ENCODE results near the gene PTPRT. TPM values are rescaled to one million over a fixed set of nuclear protein-coding genes. Genes with fewer than 3 reads are reported as not detected.
A peak's percentile ranks its signal among the peaks of the same experiment; 100 is the strongest.
"Not testable (repeated sequence)": the region's sequence is repeated elsewhere in the genome, so short reads cannot be mapped to it uniquely, and the experiment has no call there.

Gene PTPRT
- total RNA-seq, 1 experiment from 2014 or later: 44.5 TPM

DNA sequence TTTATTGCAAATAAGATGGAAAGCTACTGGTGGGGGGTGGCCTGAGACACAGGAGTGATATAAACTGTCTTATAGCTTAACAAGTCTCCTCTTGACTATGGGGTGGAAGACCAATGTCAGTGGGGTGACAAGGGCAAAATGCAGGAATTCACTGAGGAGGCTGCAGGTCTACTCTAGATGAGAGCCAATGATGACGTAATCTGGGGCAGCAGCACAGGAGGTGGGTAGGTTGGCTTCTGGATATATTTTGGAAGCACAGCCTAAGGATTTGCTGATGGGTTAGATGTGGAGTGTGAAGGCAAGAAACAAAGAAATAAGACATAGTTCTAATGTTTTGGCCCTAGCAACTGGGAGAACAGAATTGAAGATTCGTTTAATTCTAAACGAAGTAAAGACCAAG, 253.2 kb downstream of the PTPRT start:
- peaks cover 41% of the 10 kb centered on the region for H3K79me2 ChIP-seq (ENCODE audit: low read length)
- no peaks in the 10 kb centered on the region for H3K9me2 ChIP-seq (replicated peaks; ENCODE audit: insufficient read depth, low read length)
- no peak overlapping the region for H3K9ac ChIP-seq (ENCODE audit: low read length)
- no peaks in the 10 kb centered on the region for H3K9me3 ChIP-seq (ENCODE audit: low read length)
- peaks cover 64% of the 10 kb centered on the region for H3K4me1 ChIP-seq (ENCODE audit: low read length)
- H3K4me2 ChIP-seq (ENCODE audit: low read depth, low read length, poor library complexity, severe bottlenecking): no peak overlapping the region
- peak overlapping the region; percentile 31; the same call in 1 of the 2 replicates for H3K27ac ChIP-seq (ENCODE audit: low read length)
- H3K36me3 ChIP-seq (ENCODE audit: insufficient read depth, low read length): peaks cover 5% of the 10 kb centered on the region; the same call in 1 of the 2 replicates
- no peak overlapping the region for H2AFZ ChIP-seq (ENCODE audit: low read length)
- no peak overlapping the region for H3K4me3 ChIP-seq (ENCODE audit: low read length)
- no peaks in the 10 kb centered on the region for H4K20me1 ChIP-seq (ENCODE audit: insufficient read depth, low read depth, low read length)
- no peak for DNase-seq
- H3K27me3 ChIP-seq (ENCODE audit: low read length): no peaks in the 10 kb centered on the region

DNA sequence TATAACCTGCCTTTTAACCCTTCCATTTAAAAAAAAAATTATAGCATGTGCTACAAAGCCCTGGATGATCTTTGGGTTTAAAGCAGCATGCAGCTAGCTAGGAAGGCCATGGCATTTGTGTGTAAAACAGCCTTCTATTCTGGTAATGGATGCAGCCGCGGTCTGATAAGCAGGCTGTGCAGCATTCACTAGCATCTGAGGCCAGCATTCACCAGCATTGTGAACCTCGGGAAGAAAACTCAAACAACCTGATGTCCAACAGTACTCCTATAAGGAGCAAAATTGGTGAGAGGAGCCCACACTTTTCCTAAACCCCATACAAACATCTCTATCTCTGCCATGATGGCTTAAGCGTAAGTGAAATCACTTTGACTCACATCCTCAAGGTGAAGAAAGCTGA, 265.5 kb downstream of the PTPRT start:
- DNase-seq: peak; percentile 59
- Histone ChIP-seq H3K4me3 (ENCODE audit: low read length) (no peak overlapping the region), H3K4me1 (ENCODE audit: low read length) (peaks cover 100% of the 10 kb centered on the region), H4K20me1 (ENCODE audit: insufficient read depth, low read depth, low read length) (no peaks in the 10 kb centered on the region), H3K9me2 (replicated peaks; ENCODE audit: insufficient read depth, low read length) (no peaks in the 10 kb centered on the region), H3K9ac (ENCODE audit: low read length) (peak overlapping the region; percentile 66), H3K79me2 (ENCODE audit: low read length) (peaks cover 24% of the 10 kb centered on the region), H3K9me3 (ENCODE audit: low read length) (no peaks in the 10 kb centered on the region), H3K27ac (ENCODE audit: low read length) (peak overlapping the region; percentile 98), H3K4me2 (ENCODE audit: low read depth, low read length, poor library complexity, severe bottlenecking) (peak overlapping the region; percentile 40), H3K27me3 (ENCODE audit: low read length) (no peaks in the 10 kb centered on the region), H2AFZ (ENCODE audit: low read length) (no peak overlapping the region), H3K36me3 (ENCODE audit: insufficient read depth, low read length) (peaks cover 5% of the 10 kb centered on the region; the same call in 1 of the 2 replicates)

DNA sequence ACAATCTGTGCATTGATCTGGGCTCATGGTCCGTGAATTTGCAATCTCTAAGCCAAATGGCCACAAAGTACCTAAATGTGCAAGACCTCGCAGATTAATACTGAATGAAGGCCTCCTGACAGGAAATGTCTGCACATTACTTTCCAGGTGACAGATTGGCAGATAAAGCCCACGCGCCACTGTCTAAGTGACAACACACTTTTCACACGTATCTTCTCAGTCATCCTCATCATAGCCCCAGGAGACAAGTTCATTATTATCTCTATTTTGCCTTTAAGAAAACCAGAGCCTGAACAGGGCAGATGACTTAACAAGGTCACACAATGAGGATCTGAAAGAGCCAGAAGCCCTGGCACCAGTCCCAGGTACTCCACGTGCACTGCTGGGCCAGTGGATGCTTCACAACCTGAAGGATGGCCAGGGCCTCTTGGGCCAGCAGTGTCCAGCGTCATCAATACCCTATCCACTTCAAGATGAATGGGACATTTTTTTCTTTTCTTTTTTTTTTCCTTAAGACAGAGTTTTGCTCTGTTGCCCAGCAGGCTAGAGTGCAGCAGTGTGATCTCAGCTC, 266.3 kb downstream of the PTPRT start:
- Histone ChIP-seq H3K4me2 (ENCODE audit: low read depth, low read length, poor library complexity, severe bottlenecking) (peak overlapping the region; percentile 45), H3K9me3 (ENCODE audit: low read length) (no peaks in the 10 kb centered on the region; the same call in 1 of the 2 replicates), H3K36me3 (ENCODE audit: insufficient read depth, low read length) (peaks cover 7% of the 10 kb centered on the region; the same call in 1 of the 2 replicates), H4K20me1 (ENCODE audit: insufficient read depth, low read depth, low read length) (no peaks in the 10 kb centered on the region), H3K79me2 (ENCODE audit: low read length) (peaks cover 19% of the 10 kb centered on the region), H3K4me1 (ENCODE audit: low read length) (peaks cover 100% of the 10 kb centered on the region), H3K27me3 (ENCODE audit: low read length) (no peaks in the 10 kb centered on the region), H2AFZ (ENCODE audit: low read length) (no peak overlapping the region), H3K4me3 (ENCODE audit: low read length) (no peak overlapping the region), H3K9ac (ENCODE audit: low read length) (peak overlapping the region; percentile 66), H3K27ac (ENCODE audit: low read length) (peak overlapping the region; percentile 98), H3K9me2 (replicated peaks; ENCODE audit: insufficient read depth, low read length) (no peaks in the 10 kb centered on the region)
- DNase-seq: peak; percentile 95

DNA sequence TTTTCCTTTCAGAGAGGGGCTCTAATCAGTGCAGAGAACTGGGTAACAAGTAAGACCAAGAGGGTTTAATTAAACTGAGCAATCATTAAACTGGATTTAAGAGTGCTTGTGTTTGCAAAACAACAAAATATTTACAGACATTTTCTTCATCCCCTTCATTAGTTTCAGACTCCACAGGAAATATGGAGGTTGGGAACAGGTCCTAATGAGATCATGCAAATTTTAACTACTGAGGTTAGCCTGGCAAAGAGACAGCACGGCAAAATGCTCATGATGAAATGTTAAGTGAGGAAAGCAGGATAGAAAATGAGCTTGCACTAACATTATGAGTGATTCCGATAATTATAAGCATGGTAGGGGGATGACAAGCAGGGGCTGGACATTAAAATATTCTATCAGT, 268.9 kb downstream of the PTPRT start:
- H4K20me1 ChIP-seq (ENCODE audit: insufficient read depth, low read depth, low read length): no peaks in the 10 kb centered on the region
- H3K4me1 ChIP-seq (ENCODE audit: low read length): peaks cover 74% of the 10 kb centered on the region
- no peak overlapping the region for H3K4me3 ChIP-seq (ENCODE audit: low read length)
- no peaks in the 10 kb centered on the region; the same call in 1 of the 2 replicates for H3K9me3 ChIP-seq (ENCODE audit: low read length)
- H2AFZ ChIP-seq (ENCODE audit: low read length): no peak overlapping the region
- H3K9me2 ChIP-seq (replicated peaks; ENCODE audit: insufficient read depth, low read length): no peaks in the 10 kb centered on the region
- peak overlapping the region; percentile 98 for H3K27ac ChIP-seq (ENCODE audit: low read length)
- H3K9ac ChIP-seq (ENCODE audit: low read length): 0 out of 2 replicates have a peak overlapping the region, but pooled peaks have one; percentile 5
- peak overlapping the region; percentile 16 for H3K4me2 ChIP-seq (ENCODE audit: low read depth, low read length, poor library complexity, severe bottlenecking)
- no peaks in the 10 kb centered on the region for H3K27me3 ChIP-seq (ENCODE audit: low read length)
- H3K36me3 ChIP-seq (ENCODE audit: insufficient read depth, low read length): peaks cover 15% of the 10 kb centered on the region; the same call in 1 of the 2 replicates
- DNase-seq: no peak
- peaks cover 21% of the 10 kb centered on the region for H3K79me2 ChIP-seq (ENCODE audit: low read length)

DNA sequence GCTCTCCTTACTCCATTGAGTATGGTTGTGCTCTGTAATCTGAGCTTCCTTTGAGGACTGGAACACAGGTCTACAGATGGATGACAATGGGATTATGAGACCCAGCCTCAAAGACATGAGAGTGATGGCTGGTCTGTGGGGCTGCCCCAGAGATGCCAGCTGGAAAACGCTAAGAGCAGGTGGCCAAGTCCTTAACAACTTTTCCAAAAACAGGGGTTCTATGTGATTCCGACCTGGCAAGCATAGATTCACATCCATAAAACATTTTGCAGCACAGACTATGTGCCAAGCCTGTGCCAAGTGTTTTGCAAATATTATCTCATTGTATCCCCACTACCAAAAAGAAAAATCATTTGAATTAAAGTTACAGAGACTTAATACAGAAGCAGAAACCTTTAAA, 270.4 kb downstream of the PTPRT start:
- H2AFZ ChIP-seq (ENCODE audit: low read length): no peak overlapping the region
- H3K9me2 ChIP-seq (replicated peaks; ENCODE audit: insufficient read depth, low read length): no peaks in the 10 kb centered on the region
- no peaks in the 10 kb centered on the region for H3K27me3 ChIP-seq (ENCODE audit: low read length)
- H3K9me3 ChIP-seq (ENCODE audit: low read length): no peaks in the 10 kb centered on the region; the same call in 1 of the 2 replicates
- DNase-seq: peak; percentile 55
- H3K79me2 ChIP-seq (ENCODE audit: low read length): peaks cover 23% of the 10 kb centered on the region
- H3K4me3 ChIP-seq (ENCODE audit: low read length): 0 out of 2 replicates have a peak overlapping the region, but pooled peaks have one; percentile 5
- H3K4me1 ChIP-seq (ENCODE audit: low read length): peaks cover 70% of the 10 kb centered on the region
- H4K20me1 ChIP-seq (ENCODE audit: insufficient read depth, low read depth, low read length): no peaks in the 10 kb centered on the region
- H3K9ac ChIP-seq (ENCODE audit: low read length): no peak overlapping the region
- no peak overlapping the region for H3K4me2 ChIP-seq (ENCODE audit: low read depth, low read length, poor library complexity, severe bottlenecking)
- peaks cover 15% of the 10 kb centered on the region; the same call in 1 of the 2 replicates for H3K36me3 ChIP-seq (ENCODE audit: insufficient read depth, low read length)
- peak overlapping the region; percentile 98 for H3K27ac ChIP-seq (ENCODE audit: low read length)

DNA sequence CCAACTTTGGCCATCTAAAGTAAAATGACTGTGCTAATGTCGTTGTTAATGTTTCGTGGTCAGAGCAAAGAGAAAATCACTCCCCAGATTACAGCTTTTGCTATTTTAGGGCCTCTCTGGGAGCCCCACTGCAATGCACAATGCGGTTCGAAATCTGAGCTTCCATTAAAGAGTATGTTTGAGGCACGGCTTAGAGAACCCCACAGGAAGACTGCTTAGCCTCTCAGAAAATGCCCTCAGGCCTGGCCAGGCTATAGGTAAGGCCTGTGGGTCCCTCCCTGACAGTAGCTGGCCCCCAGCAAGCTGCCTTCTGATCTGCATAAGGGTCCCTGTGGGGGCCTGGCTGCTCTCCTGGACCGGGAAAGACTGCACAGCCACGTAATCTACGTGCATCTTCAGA, 274.6 kb downstream of the PTPRT start:
- Histone ChIP-seq H3K4me2 (ENCODE audit: low read depth, low read length, poor library complexity, severe bottlenecking) (no peak overlapping the region), H3K79me2 (ENCODE audit: low read length) (peaks cover 11% of the 10 kb centered on the region; the same call in 1 of the 2 replicates), H3K36me3 (ENCODE audit: insufficient read depth, low read length) (peaks cover 14% of the 10 kb centered on the region; the same call in 1 of the 2 replicates), H3K27me3 (ENCODE audit: low read length) (no peaks in the 10 kb centered on the region), H3K27ac (ENCODE audit: low read length) (peak overlapping the region; percentile 94), H3K4me1 (ENCODE audit: low read length) (peaks cover 69% of the 10 kb centered on the region), H3K9me3 (ENCODE audit: low read length) (no peaks in the 10 kb centered on the region; the same call in 1 of the 2 replicates), H3K4me3 (ENCODE audit: low read length) (no peak overlapping the region), H3K9ac (ENCODE audit: low read length) (no peak overlapping the region), H2AFZ (ENCODE audit: low read length) (no peak overlapping the region), H3K9me2 (replicated peaks; ENCODE audit: insufficient read depth, low read length) (no peaks in the 10 kb centered on the region), H4K20me1 (ENCODE audit: insufficient read depth, low read depth, low read length) (no peaks in the 10 kb centered on the region)
- DNase-seq: no peak

DNA sequence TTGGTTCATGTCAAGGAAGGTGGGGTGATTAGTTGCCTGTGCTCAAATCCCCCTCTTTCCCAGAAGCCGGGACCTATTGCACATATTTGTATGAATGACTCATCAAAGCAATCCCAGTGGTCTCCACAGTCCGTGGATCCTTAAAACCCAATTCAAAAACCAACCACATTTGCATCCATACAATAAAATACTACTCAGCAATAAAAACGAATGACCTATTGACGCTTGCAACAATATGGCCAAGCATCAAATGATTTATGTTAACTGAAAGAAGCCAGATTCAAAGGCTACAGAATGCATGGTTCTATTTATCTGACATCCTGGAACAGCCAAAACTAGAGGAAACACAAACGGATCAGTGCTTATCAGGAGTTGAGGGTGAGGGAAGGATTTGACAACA, 275.4 kb downstream of the PTPRT start:
- no peak for DNase-seq
- peaks cover 14% of the 10 kb centered on the region; the same call in 1 of the 2 replicates for H3K36me3 ChIP-seq (ENCODE audit: insufficient read depth, low read length)
- H3K79me2 ChIP-seq (ENCODE audit: low read length): peaks cover 14% of the 10 kb centered on the region; the same call in 1 of the 2 replicates
- H3K27ac ChIP-seq (ENCODE audit: low read length): peak overlapping the region; percentile 94
- no peaks in the 10 kb centered on the region; the same call in 1 of the 2 replicates for H3K9me3 ChIP-seq (ENCODE audit: low read length)
- H3K27me3 ChIP-seq (ENCODE audit: low read length): no peaks in the 10 kb centered on the region
- H3K4me2 ChIP-seq (ENCODE audit: low read depth, low read length, poor library complexity, severe bottlenecking): no peak overlapping the region
- no peak overlapping the region for H2AFZ ChIP-seq (ENCODE audit: low read length)
- H3K9me2 ChIP-seq (replicated peaks; ENCODE audit: insufficient read depth, low read length): no peaks in the 10 kb centered on the region
- no peak overlapping the region for H3K4me3 ChIP-seq (ENCODE audit: low read length)
- no peak overlapping the region for H3K9ac ChIP-seq (ENCODE audit: low read length)
- no peaks in the 10 kb centered on the region for H4K20me1 ChIP-seq (ENCODE audit: insufficient read depth, low read depth, low read length)
- H3K4me1 ChIP-seq (ENCODE audit: low read length): peaks cover 69% of the 10 kb centered on the region

DNA sequence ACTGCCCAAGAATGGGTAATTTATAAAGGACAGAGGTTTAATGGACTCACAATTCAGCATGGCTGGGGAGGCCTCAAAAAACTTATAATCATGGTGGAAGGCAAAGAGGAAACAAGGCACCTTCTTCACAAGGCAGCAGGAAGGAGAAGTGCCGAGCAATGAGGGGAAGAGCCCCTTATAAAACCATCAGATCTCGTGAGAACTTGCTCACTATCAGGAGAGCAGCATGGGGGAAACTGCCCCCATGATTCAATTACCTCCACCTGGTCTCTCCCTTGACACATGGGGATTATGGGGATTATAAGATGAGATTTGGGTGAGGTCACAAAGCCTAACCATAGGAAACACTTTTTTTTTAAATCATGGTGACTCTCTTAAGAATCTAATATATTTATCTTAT, 278.9 kb downstream of the PTPRT start:
- H3K27me3 ChIP-seq (ENCODE audit: low read length); H3K4me3 ChIP-seq (ENCODE audit: low read length); H3K9me3 ChIP-seq (ENCODE audit: low read length); H4K20me1 ChIP-seq (ENCODE audit: insufficient read depth, low read depth, low read length); H2AFZ ChIP-seq (ENCODE audit: low read length); H3K4me2 ChIP-seq (ENCODE audit: low read depth, low read length, poor library complexity, severe bottlenecking); H3K36me3 ChIP-seq (ENCODE audit: insufficient read depth, low read length); H3K9ac ChIP-seq (ENCODE audit: low read length); H3K9me2 ChIP-seq (replicated peaks; ENCODE audit: insufficient read depth, low read length): not testable (repeated sequence)
- peak; percentile 56 for DNase-seq
- Histone ChIP-seq H3K27ac (ENCODE audit: low read length) (peak overlapping the region; percentile 94), H3K4me1 (ENCODE audit: low read length) (peaks cover 93% of the 10 kb centered on the region), H3K79me2 (ENCODE audit: low read length) (peaks cover 15% of the 10 kb centered on the region; the same call in 1 of the 2 replicates)
